A549 (cell line): ENCODE data around the gene PIK3C3. TPM values are rescaled to one million over a fixed set of nuclear protein-coding genes. Genes with fewer than 3 reads are reported as not detected.

Source experiments
- ATAC-seq, 2 experiments: fragments of 200-7000 bp in 1 of 2; fragments of >200 bp in 1 of 2; cut with Nextera tagmentation in 1 of 2; cut with Tn5 transposase in 1 of 2; 3 replicates each; pipeline versions ENCODE4 v1.8.0 to v1.9.1; 2018 to 2020; ENCODE audit warnings: mild to moderate bottlenecking in 1 of 2, moderate library complexity in 1 of 2
- CTCF ChIA-PET: fragments of 300-600 bp; sonication (Branson Sonifier 250); formaldehyde crosslinking; extraction: SDS; loops from one replicate; lab custom pipeline; 2021; ENCODE audit warnings: antibody characterized with exemption, inconsistent platforms; lab: Yijun Ruan, JAX
- POLR2A ChIA-PET: fragments of 350-600 bp; formaldehyde crosslinking; extraction: SDS; loops from one replicate; lab custom pipeline; 2021; ENCODE audit warnings: antibody characterized with exemption, inconsistent platforms; lab: Yijun Ruan, JAX
- DNase-seq, 2 experiments: peaks; one replicate each; pipeline versions ENCODE4 v3.0.0 to v3.0.0-alpha.2; 2011 to 2016; ENCODE audit warnings: low read depth in 1 of 2, low spot score in 1 of 2
- FAIRE-seq: peaks from 2 replicates; lab custom pipeline; 2011; peaks lifted over from hg19 to GRCh38; lab: Jason Lieb, UNC
- H3K27ac ChIP-seq, 2 experiments: fragments of >200 bp; sonication (Bioruptor Twin); formaldehyde crosslinking; 3 replicates each; pipeline ENCODE4 v1.5.1; 2016 to 2017
- H3K4me1 ChIP-seq: fragments of >200 bp; sonication (Bioruptor Twin); formaldehyde crosslinking; 3 replicates; pipeline ENCODE4 v1.6.1; 2016
- H3K4me2 ChIP-seq: fragments of >200 bp; sonication (Bioruptor Twin); formaldehyde crosslinking; 3 replicates; pipeline ENCODE4 v1.6.1; 2016
- H3K4me3 ChIP-seq: fragments of >200 bp; sonication (Bioruptor Twin); formaldehyde crosslinking; 3 replicates; pipeline ENCODE4 v1.5.1; 2016
- H3K9me3 ChIP-seq: fragments of >200 bp; sonication (Bioruptor Twin); formaldehyde crosslinking; 3 replicates; pipeline ENCODE4 v1.6.1; 2016
- BHLHE40 ChIP-seq: IDR thresholded peaks from 2 replicates; pipeline ENCODE4 v1.6.1; 2012; ENCODE audit warnings: low read depth, low read length, inconsistent platforms
- CBX8 ChIP-seq: fragments of 200-600 bp; sonication (generic); IDR thresholded peaks from 2 replicates; pipeline ENCODE4 v1.6.1; 2016
- CHD2 ChIP-seq: fragments of 150-350 bp; IDR thresholded peaks from 2 replicates; pipeline ENCODE4 v1.6.1; 2014; ENCODE audit warnings: low read length; ENCODE audit not compliant: partially characterized antibody
- CHD4 ChIP-seq: fragments of 200-600 bp; sonication (generic); IDR thresholded peaks from 2 replicates; pipeline ENCODE4 v1.6.1; 2016; ENCODE audit warnings: antibody characterized with exemption, mild to moderate bottlenecking, borderline replicate concordance
- CTCF ChIP-seq: fragments of >200 bp; sonication (Bioruptor Twin); formaldehyde crosslinking; IDR thresholded peaks from 3 replicates; pipeline ENCODE4 v1.5.1; 2016
- EHMT2 ChIP-seq: fragments of 200-600 bp; sonication (generic); IDR thresholded peaks from 2 replicates; pipeline ENCODE4 v1.6.1; 2016; ENCODE audit warnings: antibody characterized with exemption, low read depth, mild to moderate bottlenecking, moderate library complexity
- HDAC2 ChIP-seq: fragments of 200-600 bp; sonication (generic); IDR thresholded peaks from 2 replicates; pipeline ENCODE4 v1.6.1; 2016
- HES2 ChIP-seq: fragments of >200 bp; sonication (Bioruptor Twin); formaldehyde crosslinking; IDR thresholded peaks from 2 replicates; pipeline ENCODE4 v1.6.1; 2016
- HEYL ChIP-seq: fragments of 250-450 bp; sonication (Bioruptor Pico); IDR thresholded peaks from 2 replicates; pipeline ENCODE4 v1.8.0; 2021; ENCODE audit warnings: mild to moderate bottlenecking, moderate library complexity
- HOXA7 ChIP-seq: fragments of 250-450 bp; sonication (Bioruptor Pico); IDR thresholded peaks from 2 replicates; pipeline ENCODE4 v1.5.0; 2020; ENCODE audit warnings: mild to moderate bottlenecking, moderate library complexity
- MYC ChIP-seq: IDR thresholded peaks from 2 replicates; pipeline ENCODE4 v1.6.1; 2012; ENCODE audit warnings: mild to moderate bottlenecking, inconsistent platforms, low read length, improper control_type of control experiment, borderline replicate concordance
- POLR2A ChIP-seq: IDR thresholded peaks from 2 replicates; pipeline ENCODE4 v1.6.1; 2012; ENCODE audit warnings: mild to moderate bottlenecking, low read length
- RAD21 ChIP-seq, 2 experiments: fragments of >200 bp in 1 of 2; sonication (Bioruptor Twin) in 1 of 2; formaldehyde crosslinking in 1 of 2; IDR thresholded peaks in 1 of 2; conservative IDR thresholded peaks in 1 of 2; 2 replicates in 1 of 2; 3 replicates in 1 of 2; pipeline ENCODE4 v1.6.1; 2012 to 2018; ENCODE audit warnings: inconsistent platforms in 1 of 2
- RFX5 ChIP-seq: fragments of 450-650 bp; IDR thresholded peaks from 2 replicates; pipeline ENCODE4 v1.7.1; 2014; ENCODE audit warnings: antibody characterized with exemption, mild to moderate bottlenecking, moderate library complexity
- SMC3 ChIP-seq: fragments of >200 bp; sonication (Bioruptor Twin); formaldehyde crosslinking; IDR thresholded peaks from 3 replicates; pipeline ENCODE4 v1.6.1; 2018; ENCODE audit warnings: inconsistent platforms
- SREBF2 ChIP-seq: fragments of 450-650 bp; IDR thresholded peaks from 2 replicates; pipeline ENCODE4 v1.6.1; 2014; ENCODE audit warnings: mild to moderate bottlenecking, moderate library complexity
- TP53 ChIP-seq: fragments of 250-450 bp; sonication (Bioruptor Pico); IDR thresholded peaks from 2 replicates; pipeline ENCODE4 v1.5.0; 2021; ENCODE audit warnings: mild to moderate bottlenecking, moderate library complexity
- WGBS: methylation state at CpG from one replicate; pipeline ENCODE4 v1.1.6; 2017; ENCODE audit errors: missing lambda C conversion rate; 5-methylcytosine and 5-hydroxymethylcytosine counted together
- polyA plus RNA-seq, 4 experiments: library from polyadenylated mRNA; depleted of rRNA in 3 of 4; stranded (reverse); fragments of >200 nt; fragmentation: RNase III in 1 of 4; extraction: RNeasy Plus Mini Kit Qiagen cat#74134 plus additional on column Dnase treatment in 1 of 4; gene quantifications; 2 replicates in 3 of 4; 3 replicates in 1 of 4; pipeline ENCODE4 v1.2.3, GENCODE V29; 2011 to 2017
- TF ChIP-seq, protein P1 (sequence below): IDR thresholded peaks from 2 replicates; pipeline ENCODE4 v1.6.1; 2012; ENCODE audit warnings: low read depth, borderline replicate concordance

The PIK3C3 gene
- polyA plus RNA-seq, 2 of the 4 experiments (the other 2 are of a cell fraction) = 18.6 to 36.0 TPM

DNA sequence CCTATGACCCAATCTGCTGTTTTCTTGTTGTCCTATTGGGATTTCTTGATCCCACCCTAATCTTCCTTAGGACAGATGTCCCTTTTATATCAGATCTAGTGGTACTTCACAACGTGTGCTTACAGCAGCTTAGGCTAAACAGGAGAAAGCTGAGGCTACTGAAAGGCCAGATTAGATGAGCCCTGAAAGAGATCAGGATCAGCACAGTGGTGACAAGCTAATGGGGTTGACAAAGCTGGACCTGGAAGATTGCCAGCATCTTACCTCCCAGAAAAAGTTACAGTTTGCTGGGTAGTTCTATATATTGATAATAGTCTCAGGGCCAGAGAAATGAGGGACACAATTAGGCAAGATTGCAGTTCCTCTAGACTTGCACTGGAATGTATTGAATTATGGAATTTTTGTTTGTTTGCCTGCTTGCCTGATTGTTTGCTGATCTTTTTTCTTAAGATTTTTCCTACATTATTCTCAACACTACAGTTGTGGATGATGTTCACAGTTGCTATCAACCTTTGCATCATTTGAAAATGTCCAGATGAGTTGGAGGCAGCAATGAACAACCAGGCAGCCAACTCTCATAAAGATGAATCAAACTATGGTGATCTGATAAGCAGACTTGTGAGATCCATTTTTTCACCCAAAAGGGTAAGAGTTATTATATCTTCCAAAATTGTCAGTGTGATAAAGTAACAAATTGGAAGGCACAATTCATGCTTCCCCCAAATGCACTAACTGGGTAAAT, 49.1 kb upstream of the PIK3C3 start:
- FAIRE-seq (no peak), ATAC-seq (no peak), DNase-seq (no peak)
- Histone ChIP-seq H3K4me1 (no peaks in the 10 kb centered on the region), H3K4me2 (no peak overlapping the region), H3K4me3 (no peak overlapping the region), H3K27ac (no peak overlapping the region), H3K9me3 (no peaks in the 10 kb centered on the region)
- ChIA-PET CTCF (no interaction called here), POLR2A (no interaction called here)
- TF ChIP-seq SMC3 = no peak
- no peak for TF ChIP-seq CBX8
- no peak for TF ChIP-seq POLR2A
- no peak for TF ChIP-seq SREBF2
- no peak for TF ChIP-seq HOXA7 (CRISPR knock-in tag)
- TF ChIP-seq EHMT2 = no peak
- no peak for TF ChIP-seq RFX5
- TF ChIP-seq TP53 = no peak
- no peak for TF ChIP-seq HDAC2
- no peak for TF ChIP-seq CHD4
- no peak for TF ChIP-seq HEYL (CRISPR knock-in tag)
- no peak for TF ChIP-seq CHD2
- TF ChIP-seq BHLHE40 = no peak
- TF ChIP-seq, protein P1, sequence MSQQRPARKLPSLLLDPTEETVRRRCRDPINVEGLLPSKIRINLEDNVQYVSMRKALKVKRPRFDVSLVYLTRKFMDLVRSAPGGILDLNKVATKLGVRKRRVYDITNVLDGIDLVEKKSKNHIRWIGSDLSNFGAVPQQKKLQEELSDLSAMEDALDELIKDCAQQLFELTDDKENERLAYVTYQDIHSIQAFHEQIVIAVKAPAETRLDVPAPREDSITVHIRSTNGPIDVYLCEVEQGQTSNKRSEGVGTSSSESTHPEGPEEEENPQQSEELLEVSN = no peak
- TF ChIP-seq MYC = no peak
- TF ChIP-seq HES2 = no peak
- WGBS = 0% methylated on average over 1 of the region's 1 CpG

GRCh38 chr18:41906528-41907146, 48.4 kb upstream of the PIK3C3 start:
- TF ChIP-seq HDAC2 (no peak), SMC3 (peak; percentile 49), CTCF (peak; percentile 59), RAD21 (conservative IDR thresholded peaks at IDR 0.05 in 1 of 2, IDR thresholded peaks at IDR 0.05 in 1 of 2) (peak; percentile 58 to 72), CHD4 (no peak)
- TF ChIP-seq, all 56 proteins: peak for 3
- Histone ChIP-seq H3K4me2 (peak overlapping the region; percentile 17; the same call in 1 of the 3 replicates), H3K4me1 (no peaks in the 10 kb centered on the region), H3K27ac (no peak overlapping the region), H3K9me3 (no peaks in the 10 kb centered on the region), H3K4me3 (no peak overlapping the region)
- peak; percentile 10 to 18 for DNase-seq
- ChIA-PET POLR2A (no interaction called here), CTCF (no interaction called here)
- WGBS = 11% methylated on average over 6 of the region's 6 CpGs
- no peak for FAIRE-seq
- ATAC-seq = peak; percentile 40 to 62; a peak in 2 of 6 replicates

- H3K9me3 ChIP-seq = no peaks in the 10 kb centered on the region
- no peak overlapping the region for H3K27ac ChIP-seq
- no peak overlapping the region for H3K4me2 ChIP-seq
- FAIRE-seq = no peak
- no peaks in the 10 kb centered on the region for H3K4me1 ChIP-seq
- WGBS = 66% methylated on average over 3 of the region's 3 CpGs
- DNase-seq = no peak
- no peak for ATAC-seq
- ChIA-PET POLR2A (no interaction called here), CTCF (no interaction called here)
- TF ChIP-seq SREBF2 = no peak
- no peak for TF ChIP-seq RAD21 (conservative IDR thresholded peaks at IDR 0.05 in 1 of 2, IDR thresholded peaks at IDR 0.05 in 1 of 2)
- H3K4me3 ChIP-seq = no peak overlapping the region
These were observed 37.9 kb upstream of the PIK3C3 start for GRCh38 chr18:41917181-41917580.
